T-cell (primary cell): ENCODE data around the gene UTRN. TPM values are rescaled to one million over a fixed set of nuclear protein-coding genes. Genes with fewer than 3 reads are reported as not detected.

ENCODE experiments used
- ATAC-seq, 4 experiments: fragments of 200-7000 bp in 3 of 4; fragments of 150-1000 bp in 1 of 4; cut with Tn5 transposase; replicated peaks in 1 of 4; 1 replicate in 3 of 4; 2 replicates in 1 of 4; pipeline ENCODE4 v1.10.0; 2021; ENCODE audit warnings: moderate library complexity in 3 of 4, mild to moderate bottlenecking in 2 of 4, moderate number of reproducible peaks in 1 of 4
- CTCF ChIA-PET, 2 donors: fragments of 300-600 bp; sonication (Branson Sonifier 250); formaldehyde crosslinking; loops; one replicate each; lab custom pipeline; 2022; ENCODE audit warnings: antibody characterized with exemption in 2 of 2; lab: Charles Lee
- POLR2A ChIA-PET, 2 donors: fragments of 300-600 bp; sonication (Branson Sonifier 250); formaldehyde crosslinking; loops; one replicate each; lab custom pipeline; 2022; ENCODE audit warnings: antibody characterized with exemption in 2 of 2; lab: Charles Lee
- DNase-seq, 35 experiments: peaks; one replicate each; pipeline versions ENCODE4 v3.0.0 to v3.0.0-alpha.2; 2013 to 2023
- H3K27ac ChIP-seq: one replicate; pipeline ENCODE4 v1.5.1; 2013; ENCODE audit warnings: low read length
- H3K27me3 ChIP-seq, 2 experiments: replicated peaks in 1 of 2; 1 replicate in 1 of 2; 2 replicates in 1 of 2; pipeline versions ENCODE4 v1.6.1 to v1.7.0; 2013; ENCODE audit warnings: low read length in 1 of 2, mixed read lengths in 1 of 2; ENCODE audit not compliant: control insufficient read depth in 2 of 2, insufficient read depth in 2 of 2; ENCODE audit errors: extremely low read depth in 1 of 2
- H3K36me3 ChIP-seq, 2 donors: 1 replicate in 1 of 2; 2 replicates in 1 of 2; pipeline versions ENCODE4 v1.6.1 to v1.7.0; 2013; ENCODE audit warnings: low read length in 1 of 2; ENCODE audit not compliant: control insufficient read depth in 2 of 2, insufficient read depth in 1 of 2; ENCODE audit errors: extremely low read depth in 1 of 2
- H3K4me1 ChIP-seq, 2 experiments: 1 replicate in 1 of 2; 2 replicates in 1 of 2; pipeline versions ENCODE4 v1.6.1 to v1.7.0; 2013; ENCODE audit warnings: low read length in 2 of 2, mixed read lengths in 1 of 2; ENCODE audit not compliant: insufficient read depth in 2 of 2, control insufficient read depth in 1 of 2; ENCODE audit errors: extremely low read depth in 1 of 2
- H3K4me3 ChIP-seq, 2 donors: 1 replicate in 1 of 2; 2 replicates in 1 of 2; pipeline versions ENCODE4 v1.5.1 to v1.7.0; 2013; ENCODE audit warnings: mild to moderate bottlenecking in 2 of 2, low read length in 1 of 2, moderate library complexity in 1 of 2; ENCODE audit not compliant: control insufficient read depth in 1 of 2; ENCODE audit errors: extremely low read depth in 1 of 2
- H3K9me3 ChIP-seq: 2 replicates; pipeline ENCODE4 v1.7.0; 2013
- H3K27ac Mint-ChIP-seq, 2 donors: one replicate each; pipeline ENCODE4 v1.8.0; 2020 to 2021; ENCODE audit warnings: mild to moderate bottlenecking in 2 of 2, mixed read lengths in 2 of 2
- H3K27me3 Mint-ChIP-seq, 2 donors: one replicate each; pipeline ENCODE4 v1.8.0; 2021 to 2022; ENCODE audit warnings: mixed read lengths in 2 of 2
- H3K36me3 Mint-ChIP-seq: one replicate; pipeline ENCODE4 v1.8.0; 2021; ENCODE audit warnings: mixed read lengths
- H3K4me1 Mint-ChIP-seq, 3 donors: one replicate each; pipeline ENCODE4 v1.8.0; 2020 to 2022; ENCODE audit warnings: mixed read lengths in 3 of 3, mild to moderate bottlenecking in 1 of 3
- H3K4me3 Mint-ChIP-seq, 3 donors: one replicate each; pipeline ENCODE4 v1.8.0; 2020 to 2022; ENCODE audit warnings: mild to moderate bottlenecking in 3 of 3, mixed read lengths in 3 of 3, moderate library complexity in 3 of 3
- H3K9me3 Mint-ChIP-seq, 3 donors: one replicate each; pipeline ENCODE4 v1.8.0; 2020 to 2022; ENCODE audit warnings: mixed read lengths in 3 of 3
- WGBS: methylation state at CpG from one replicate; pipeline ENCODE4 v1.1.5; 2013; ENCODE audit warnings: missing lambda C conversion rate; ENCODE audit not compliant: insufficient coverage; 5-methylcytosine and 5-hydroxymethylcytosine counted together
- total RNA-seq, 35 experiments: library from RNA in 6 of 35; stranded (reverse) in 6 of 35; fragments of 120-200 nt in 1 of 35; gene quantifications; one replicate each; pipeline versions ENCODE4 v1.2.1 to v1.2.4 and lab custom pipeline; 2013 to 2026

The UTRN gene
- total RNA-seq, 5 donors from 2014 or later (not counting 1 experiment from before 2014, with no cell fraction given), result 130 to 247 (median 164) TPM

DNA sequence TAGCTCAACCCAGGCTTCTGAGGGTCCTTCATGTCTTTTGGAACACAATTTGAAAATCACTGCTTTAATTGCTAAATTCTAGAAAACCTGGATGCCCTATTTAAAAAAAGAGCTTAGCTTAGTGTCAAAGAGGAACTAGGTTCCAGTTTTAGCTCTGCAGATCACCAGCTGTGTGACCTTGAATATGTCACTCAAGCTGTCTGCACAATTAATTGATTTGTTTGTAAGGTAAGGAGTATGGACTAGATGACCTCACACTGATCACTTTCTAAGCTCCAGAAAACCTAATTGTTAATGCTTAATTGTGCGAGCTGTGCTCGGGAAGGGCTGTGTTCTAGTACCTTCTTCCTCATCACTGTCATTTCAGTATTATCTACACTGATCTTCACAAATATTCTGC, 26.2 kb downstream of the UTRN start:
- Mint-ChIP-seq H3K9me3 (no peaks in the 10 kb centered on the region), H3K4me3 (peak overlapping the region in 1 of 3 donors; percentile 66), H3K27ac (no peak overlapping the region), H3K4me1 (peaks cover 3 to 9% (median 6%) of the 10 kb centered on the region in 3 donors), H3K36me3 (no peaks in the 10 kb centered on the region), H3K27me3 (peaks cover 0 to 3% of the 10 kb centered on the region in 2 donors)
- Histone ChIP-seq H3K9me3 (no peaks in the 10 kb centered on the region), H3K36me3 (no peaks in the 10 kb centered on the region), H3K27me3 (no peaks in the 10 kb centered on the region), H3K4me3 (no peak overlapping the region), H3K4me1 (peaks cover 0 to 11% of the 10 kb centered on the region in 2 experiments), H3K27ac (no peak overlapping the region)
- DNase-seq (no peak), ATAC-seq (no peak)
- no CpG with 5 or more reads among the region's 2 CpGs for WGBS
- POLR2A ChIA-PET, result interaction anchor here in 1 of 2 donors (0.6 kb wide), 1 partner anchor 117 kb away, joined by 3 read pairs; no protein-coding TSS in a partner anchor
- CTCF ChIA-PET, result no interaction called here

DNA sequence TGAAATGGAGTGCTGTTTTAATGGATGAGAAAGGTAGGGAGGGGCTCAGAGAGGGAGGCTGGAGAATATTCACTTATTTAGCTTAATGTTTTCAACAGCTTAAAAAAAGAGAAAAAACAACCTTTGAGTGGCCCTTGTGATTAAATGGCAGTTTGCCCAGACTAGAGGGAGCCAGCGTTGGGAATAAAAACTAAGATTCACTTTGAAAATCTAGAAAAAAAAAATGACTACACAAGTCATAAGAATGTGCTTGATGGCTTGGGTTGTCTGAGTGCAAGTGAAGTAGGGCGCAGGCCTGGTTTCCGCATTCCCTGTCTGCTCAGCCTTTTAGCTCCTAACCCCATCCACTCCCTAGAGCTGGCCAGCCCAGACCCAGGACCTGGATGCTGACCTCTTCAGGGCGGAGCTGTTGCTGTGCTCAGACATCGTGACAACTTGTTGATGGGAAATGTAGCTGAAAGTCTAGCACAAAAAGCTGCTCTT, 28.9 kb downstream of the UTRN start:
- no CpG with 5 or more reads among the region's 5 CpGs for WGBS
- no peak for DNase-seq
- Mint-ChIP-seq H3K36me3 (no peaks in the 10 kb centered on the region), H3K4me3 (no peak overlapping the region), H3K27me3 (no peaks in the 10 kb centered on the region), H3K27ac (no peak overlapping the region), H3K9me3 (no peaks in the 10 kb centered on the region), H3K4me1 (peaks cover 0 to 11% (median 9%) of the 10 kb centered on the region in 3 donors)
- H3K27me3 ChIP-seq, result no peaks in the 10 kb centered on the region
- ATAC-seq, result no peak
- ChIA-PET CTCF (interaction anchor here (0.7 to 1.1 kb wide), 2 partner anchors 21 to 1623 kb away, joined by 3 read pairs; no protein-coding TSS in a partner anchor), POLR2A (no interaction called here)
- H3K4me1 ChIP-seq, result peaks cover 0 to 6% of the 10 kb centered on the region in 2 experiments
- H3K9me3 ChIP-seq, result no peaks in the 10 kb centered on the region
- H3K4me3 ChIP-seq, result no peak overlapping the region
- no peak overlapping the region for H3K27ac ChIP-seq
- H3K36me3 ChIP-seq, result no peaks in the 10 kb centered on the region

DNA sequence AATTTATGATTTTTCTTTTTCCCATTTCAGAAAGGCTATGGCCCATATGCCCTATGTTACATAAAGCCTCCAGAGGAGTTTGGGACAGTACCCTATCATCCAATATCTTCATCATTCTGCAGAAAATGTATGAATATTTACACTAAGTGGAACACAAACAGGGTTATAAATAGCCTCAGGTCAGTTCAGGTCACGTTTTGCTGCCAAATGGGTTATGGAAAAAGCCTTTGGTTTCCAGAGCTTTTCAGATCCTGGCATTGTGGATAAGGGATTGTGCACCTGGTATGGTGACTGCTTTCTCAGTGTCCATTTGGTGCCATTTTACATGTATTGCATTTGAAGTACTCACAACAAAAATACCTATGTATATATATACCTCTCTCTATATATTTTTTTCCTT, 29.4 kb downstream of the UTRN start:
- H3K27ac Mint-ChIP-seq, result no peak overlapping the region
- H3K9me3 Mint-ChIP-seq, result no peaks in the 10 kb centered on the region
- no peaks in the 10 kb centered on the region for H3K27me3 Mint-ChIP-seq
- H3K4me1 Mint-ChIP-seq, result peaks cover 0 to 11% (median 9%) of the 10 kb centered on the region in 3 donors
- Histone ChIP-seq H3K27ac (no peak overlapping the region), H3K9me3 (no peaks in the 10 kb centered on the region), H3K27me3 (no peaks in the 10 kb centered on the region), H3K36me3 (no peaks in the 10 kb centered on the region), H3K4me3 (no peak overlapping the region), H3K4me1 (peaks cover 0 to 6% of the 10 kb centered on the region in 2 experiments)
- ChIA-PET CTCF (interaction anchor here in 1 of 2 donors (1.1 kb wide), 1 partner anchor 22 kb away, joined by 3 read pairs; no protein-coding TSS in a partner anchor), POLR2A (no interaction called here)
- ATAC-seq (no peak), DNase-seq (no peak)
- no peaks in the 10 kb centered on the region for H3K36me3 Mint-ChIP-seq
- H3K4me3 Mint-ChIP-seq, result no peak overlapping the region
- WGBS, result no CpG with 5 or more reads among the region's 1 CpG

DNA sequence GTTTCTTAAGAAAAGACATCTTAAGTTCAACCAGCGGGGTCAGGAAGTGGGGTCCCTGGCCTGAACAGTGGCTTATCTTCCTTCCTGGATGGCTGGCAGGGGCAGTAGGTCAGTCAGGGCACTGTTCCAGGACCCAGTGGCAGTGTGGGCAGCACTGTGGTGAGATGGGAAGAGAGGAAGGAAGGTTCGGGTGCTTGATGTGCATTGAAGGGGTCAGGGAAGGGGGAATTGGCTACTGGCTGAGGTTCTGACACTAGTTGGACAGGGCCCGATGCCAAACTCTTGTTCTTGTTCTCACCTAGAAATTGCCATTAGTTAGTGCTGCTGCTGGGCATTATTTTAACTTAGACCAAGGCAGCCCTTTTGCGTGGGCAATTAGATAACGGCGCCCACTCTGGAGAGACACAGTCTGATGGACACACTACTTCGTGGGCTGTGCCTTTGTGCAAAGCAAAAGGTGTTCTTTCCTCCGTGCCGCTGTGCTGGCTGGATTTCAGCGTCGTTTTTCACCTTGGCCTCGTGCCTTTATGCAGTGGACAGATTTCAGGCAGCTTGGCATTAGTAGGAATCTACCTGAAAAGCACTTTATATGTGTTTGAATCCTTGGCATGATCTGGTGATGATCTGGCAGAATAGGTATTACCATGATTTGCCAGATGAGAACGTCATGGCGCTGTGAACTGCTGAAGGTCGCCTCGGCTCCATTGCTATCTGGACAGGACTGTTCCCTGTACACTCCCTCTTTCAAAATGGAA, 30.3 kb downstream of the UTRN start:
- no peak overlapping the region for H3K27ac Mint-ChIP-seq
- no peak overlapping the region for H3K4me3 ChIP-seq
- no peak for ATAC-seq
- ChIA-PET CTCF (interaction anchor here in 1 of 2 donors (1.1 kb wide), 1 partner anchor 22 kb away, joined by 3 read pairs; no protein-coding TSS in a partner anchor), POLR2A (no interaction called here)
- H3K9me3 ChIP-seq, result no peaks in the 10 kb centered on the region
- H3K36me3 Mint-ChIP-seq, result no peaks in the 10 kb centered on the region
- H3K9me3 Mint-ChIP-seq, result no peaks in the 10 kb centered on the region
- H3K4me3 Mint-ChIP-seq, result no peak overlapping the region
- no peaks in the 10 kb centered on the region for H3K27me3 ChIP-seq
- DNase-seq, result no peak
- H3K4me1 Mint-ChIP-seq, result peaks cover under 1 to 11% (median 10%) of the 10 kb centered on the region in 3 donors
- H3K27ac ChIP-seq, result no peak overlapping the region
- 95% methylated on average over 13 of the region's 16 CpGs for WGBS
- H3K27me3 Mint-ChIP-seq, result no peaks in the 10 kb centered on the region
- H3K36me3 ChIP-seq, result no peaks in the 10 kb centered on the region
- peaks cover 0 to 2% of the 10 kb centered on the region in 2 experiments for H3K4me1 ChIP-seq

DNA sequence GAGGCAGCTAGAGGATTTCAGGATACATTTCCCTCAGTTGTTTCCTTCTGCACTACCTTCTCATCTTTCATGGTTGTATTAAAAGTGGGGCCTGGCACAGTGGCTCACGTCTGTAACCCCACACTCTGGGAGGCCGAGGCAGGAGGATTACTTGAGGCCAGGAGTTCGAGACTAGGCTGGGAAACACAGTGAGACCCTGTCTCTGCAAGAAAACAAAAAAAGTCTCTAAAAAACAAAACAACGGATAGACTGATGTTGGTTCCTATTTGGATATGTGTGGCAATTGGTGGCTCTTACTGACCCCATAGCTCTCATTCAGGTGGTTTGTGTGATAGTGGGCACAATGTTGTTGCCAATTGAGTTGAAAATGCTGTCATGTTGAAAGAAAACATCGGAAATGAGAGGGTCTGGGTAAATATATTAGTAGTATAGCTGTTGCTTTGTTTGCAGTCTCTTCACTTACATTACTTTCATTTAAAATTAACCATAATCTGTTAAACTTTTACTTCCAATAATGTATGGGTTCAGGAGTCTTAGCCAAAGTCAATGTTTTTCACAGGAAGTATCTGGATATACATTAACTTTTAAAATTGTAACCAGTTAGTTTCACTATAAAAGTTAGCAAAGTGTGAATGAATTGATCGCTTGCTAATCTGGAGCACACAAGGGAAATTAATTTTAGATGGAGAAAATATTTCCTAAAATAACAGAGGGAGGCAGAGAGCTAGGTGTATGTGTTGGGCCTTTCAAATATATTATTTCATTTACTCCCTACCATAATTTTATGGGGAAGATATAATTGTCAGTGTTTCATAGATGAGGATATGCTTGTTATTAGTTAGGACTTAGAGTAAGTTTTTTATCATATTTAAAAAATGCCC, 31.1 kb downstream of the UTRN start:
- POLR2A ChIA-PET, result no interaction called here

DNA sequence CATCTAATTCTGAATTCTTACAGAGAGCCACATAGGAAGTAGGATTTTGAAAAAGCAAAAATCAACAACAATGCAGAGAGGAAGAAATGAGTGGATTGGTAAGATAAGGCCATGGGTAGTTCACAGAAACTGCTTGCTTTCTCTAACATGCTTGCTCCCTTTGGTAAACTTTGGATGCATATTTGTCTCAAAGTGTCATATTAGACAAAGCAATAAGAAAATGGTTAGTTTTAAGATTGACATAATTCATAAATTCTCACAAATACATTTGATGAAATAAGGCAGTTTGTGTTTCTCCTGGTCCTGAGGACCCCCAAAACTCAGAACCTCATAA, 31.7 kb downstream of the UTRN start:
- Histone ChIP-seq H3K4me1 (no peaks in the 10 kb centered on the region), H3K9me3 (no peaks in the 10 kb centered on the region), H3K36me3 (no peaks in the 10 kb centered on the region), H3K4me3 (no peak overlapping the region), H3K27me3 (no peaks in the 10 kb centered on the region), H3K27ac (no peak overlapping the region)
- ChIA-PET POLR2A (no interaction called here), CTCF (no interaction called here)
- H3K27ac Mint-ChIP-seq, result peak overlapping the region; percentile 31 to 45
- DNase-seq, result no peak
- H3K27me3 Mint-ChIP-seq, result no peaks in the 10 kb centered on the region
- no peak overlapping the region for H3K4me3 Mint-ChIP-seq
- no peak for ATAC-seq
- H3K36me3 Mint-ChIP-seq, result no peaks in the 10 kb centered on the region
- peaks cover 9 to 10% (median 9%) of the 10 kb centered on the region in 3 donors for H3K4me1 Mint-ChIP-seq
- H3K9me3 Mint-ChIP-seq, result no peaks in the 10 kb centered on the region

More for the DNA sequence above, 31.1 kb downstream of the UTRN start:
- Histone ChIP-seq H3K4me1 (no peaks in the 10 kb centered on the region), H3K27ac (no peak overlapping the region), H3K27me3 (no peaks in the 10 kb centered on the region), H3K36me3 (no peaks in the 10 kb centered on the region), H3K9me3 (no peaks in the 10 kb centered on the region), H3K4me3 (no peak overlapping the region)
- no peaks in the 10 kb centered on the region for H3K27me3 Mint-ChIP-seq
- no peaks in the 10 kb centered on the region for H3K9me3 Mint-ChIP-seq
- WGBS, result 90% methylated on average over 2 of the region's 6 CpGs
- ATAC-seq (no peak), DNase-seq (no peak)
- H3K4me3 Mint-ChIP-seq, result no peak overlapping the region
- H3K4me1 Mint-ChIP-seq, result peaks cover 9 to 11% (median 10%) of the 10 kb centered on the region in 3 donors
- CTCF ChIA-PET, result interaction anchor here in 1 of 2 donors (0.6 kb wide), 1 partner anchor 185 kb away, joined by 3 read pairs; no protein-coding TSS in a partner anchor
- no peaks in the 10 kb centered on the region for H3K36me3 Mint-ChIP-seq
- peak overlapping the region in 1 of 2 donors; percentile 31 for H3K27ac Mint-ChIP-seq
